Measurements from ENCODE around the gene ACVR1. TPM values are rescaled to one million over a fixed set of nuclear protein-coding genes. Genes with fewer than 3 reads are reported as not detected.

ACVR1 gene
- total and polyA plus RNA-seq, 4 donors, result 9.5 to 53.4 (median 33.8) TPM

GRCh38 chr2:157743051-157743450 is 133.1 kb downstream of the ACVR1 start:
- H3K4me1 ChIP-seq (ENCODE audit: control insufficient read depth in 1 of 2, insufficient read depth in 2 of 2, low read length in 2 of 2), result no peaks in the 10 kb centered on the region
- no peak for ATAC-seq (ENCODE audit: low FRiP score)
- peaks cover 3 to 4% of the 10 kb centered on the region in 2 donors for H3K36me3 ChIP-seq (ENCODE audit: control insufficient read depth in 1 of 2, insufficient read depth in 2 of 2, low read length in 1 of 2)
- DNase-seq, result no peak
- H3K9me3 ChIP-seq (ENCODE audit: control insufficient read depth, low read length), result no peaks in the 10 kb centered on the region
- intact Hi-C loops (cut with DNase I), result no loop called here
- no peak overlapping the region for H3K4me3 ChIP-seq (ENCODE audit: low read length in 2 of 2)
- 98% methylated on average over 2 of the region's 2 CpGs for WGBS, 2 donors
- H3K27ac ChIP-seq (ENCODE audit: low read depth in 1 of 2, low read length in 2 of 2), result no peak overlapping the region
- H3K27me3 ChIP-seq (ENCODE audit: control insufficient read depth in 1 of 2, insufficient read depth in 2 of 2, low read length in 1 of 2), result no peaks in the 10 kb centered on the region

- ATAC-seq (ENCODE audit: low FRiP score), result no peak
- H3K36me3 ChIP-seq (ENCODE audit: control insufficient read depth in 1 of 2, insufficient read depth in 2 of 2, low read length in 1 of 2), result peaks cover 4 to 5% of the 10 kb centered on the region in 2 donors
- H3K9me3 ChIP-seq (ENCODE audit: control insufficient read depth, low read length), result no peaks in the 10 kb centered on the region
- DNase-seq, result no peak
- no peak overlapping the region for H3K4me3 ChIP-seq (ENCODE audit: low read length in 2 of 2)
- H3K27me3 ChIP-seq (ENCODE audit: control insufficient read depth in 1 of 2, insufficient read depth in 2 of 2, low read length in 1 of 2), result no peaks in the 10 kb centered on the region
- H3K4me1 ChIP-seq (ENCODE audit: control insufficient read depth in 1 of 2, insufficient read depth in 2 of 2, low read length in 2 of 2), result no peaks in the 10 kb centered on the region
- no peak overlapping the region for H3K27ac ChIP-seq (ENCODE audit: low read depth in 1 of 2, low read length in 2 of 2)
- intact Hi-C loops (cut with DNase I), result no loop called here
- WGBS, 2 donors, result 92% methylated on average over 14 of the region's 14 CpGs
Observed at GRCh38 chr2:157741819-157742484, 134.2 kb downstream of the ACVR1 start.

GRCh38 chr2:157737656-157738055 is 138.5 kb downstream of the ACVR1 start:
- WGBS, 2 donors, result 89% methylated on average over 2 of the region's 2 CpGs
- Histone ChIP-seq H3K27me3 (ENCODE audit: control insufficient read depth in 1 of 2, insufficient read depth in 2 of 2, low read length in 1 of 2) (no peaks in the 10 kb centered on the region), H3K9me3 (ENCODE audit: control insufficient read depth, low read length) (peaks cover 2% of the 10 kb centered on the region), H3K27ac (ENCODE audit: low read depth in 1 of 2, low read length in 2 of 2) (no peak overlapping the region), H3K4me1 (ENCODE audit: control insufficient read depth in 1 of 2, insufficient read depth in 2 of 2, low read length in 2 of 2) (no peaks in the 10 kb centered on the region), H3K36me3 (ENCODE audit: control insufficient read depth in 1 of 2, insufficient read depth in 2 of 2, low read length in 1 of 2) (peaks cover 8% of the 10 kb centered on the region in 2 donors), H3K4me3 (ENCODE audit: low read length in 2 of 2) (no peak overlapping the region)
- ATAC-seq (ENCODE audit: low FRiP score) (no peak), DNase-seq (no peak)
- intact Hi-C loops (cut with DNase I), result no loop called here

- no peaks in the 10 kb centered on the region for H3K4me1 ChIP-seq (ENCODE audit: control insufficient read depth in 1 of 2, insufficient read depth in 2 of 2, low read length in 2 of 2)
- no peak for DNase-seq
- peaks cover 2% of the 10 kb centered on the region for H3K9me3 ChIP-seq (ENCODE audit: control insufficient read depth, low read length)
- intact Hi-C loops (cut with DNase I), result no loop called here
- no peak for ATAC-seq (ENCODE audit: low FRiP score)
- H3K4me3 ChIP-seq (ENCODE audit: low read length in 2 of 2), result no peak overlapping the region
- H3K27me3 ChIP-seq (ENCODE audit: control insufficient read depth in 1 of 2, insufficient read depth in 2 of 2, low read length in 1 of 2), result no peaks in the 10 kb centered on the region
- H3K36me3 ChIP-seq (ENCODE audit: control insufficient read depth in 1 of 2, insufficient read depth in 2 of 2, low read length in 1 of 2), result peaks cover 8% of the 10 kb centered on the region in 2 donors
- H3K27ac ChIP-seq (ENCODE audit: low read depth in 1 of 2, low read length in 2 of 2), result no peak overlapping the region
- WGBS, 2 donors, result 88 to 92% methylated on average over 1 of the region's 1 CpG
Observed at GRCh38 chr2:157735532-157735931, 140.6 kb downstream of the ACVR1 start.

DNA sequence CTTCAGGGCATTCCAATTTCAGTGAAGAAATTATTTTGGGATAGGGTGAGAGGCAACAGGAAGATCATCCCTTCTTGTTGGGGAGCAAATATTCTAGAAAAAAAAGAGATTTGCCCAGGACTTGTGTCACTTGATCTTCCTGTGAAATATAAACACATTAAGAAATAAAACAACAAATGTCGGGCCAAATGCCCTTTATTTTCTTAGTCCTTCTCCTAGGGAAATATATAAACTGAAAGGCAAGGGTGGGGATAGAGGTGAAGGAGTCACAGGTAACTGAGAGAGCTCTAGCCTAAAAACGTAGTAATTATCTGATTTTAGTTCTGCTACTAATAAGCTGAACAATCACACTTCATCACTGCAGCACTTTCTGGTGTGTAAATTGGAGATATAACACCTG is 142.9 kb downstream of the ACVR1 start:
- no peaks in the 10 kb centered on the region for H3K4me1 ChIP-seq (ENCODE audit: control insufficient read depth in 1 of 2, insufficient read depth in 2 of 2, low read length in 2 of 2)
- H3K36me3 ChIP-seq (ENCODE audit: control insufficient read depth in 1 of 2, insufficient read depth in 2 of 2, low read length in 1 of 2), result peaks cover 5 to 7% of the 10 kb centered on the region in 2 donors
- no peak overlapping the region for H3K27ac ChIP-seq (ENCODE audit: low read depth in 1 of 2, low read length in 2 of 2)
- WGBS, 2 donors, result 61 to 75% methylated on average over 2 of the region's 2 CpGs
- intact Hi-C loops (cut with DNase I), result no loop called here
- DNase-seq (no peak), ATAC-seq (ENCODE audit: low FRiP score) (no peak)
- no peak overlapping the region for H3K4me3 ChIP-seq (ENCODE audit: low read length in 2 of 2)
- H3K27me3 ChIP-seq (ENCODE audit: control insufficient read depth in 1 of 2, insufficient read depth in 2 of 2, low read length in 1 of 2), result no peaks in the 10 kb centered on the region
- H3K9me3 ChIP-seq (ENCODE audit: control insufficient read depth, low read length), result peaks cover 3% of the 10 kb centered on the region

DNA sequence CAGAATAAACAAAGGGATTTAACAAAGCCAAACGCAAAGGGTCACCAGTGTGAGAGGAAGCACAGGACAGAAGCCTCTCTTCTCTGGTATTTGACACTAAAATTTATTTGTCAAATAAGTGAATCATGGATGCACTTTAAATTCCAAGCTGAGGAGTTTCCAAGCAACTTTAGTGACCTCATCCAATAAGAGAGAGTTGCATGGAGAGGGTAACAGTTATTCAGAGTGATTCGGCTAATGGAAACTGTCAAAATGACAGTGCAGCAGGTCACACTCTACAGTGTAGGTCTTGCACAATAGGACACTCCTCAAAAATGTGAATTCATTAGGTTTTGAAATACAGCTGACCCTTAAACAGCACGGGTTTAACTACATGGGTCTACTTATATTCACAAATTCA is 143.5 kb downstream of the ACVR1 start:
- no peak for ATAC-seq (ENCODE audit: low FRiP score)
- no peak overlapping the region for H3K4me3 ChIP-seq (ENCODE audit: low read length in 2 of 2)
- H3K36me3 ChIP-seq (ENCODE audit: control insufficient read depth in 1 of 2, insufficient read depth in 2 of 2, low read length in 1 of 2), result peaks cover 4 to 8% of the 10 kb centered on the region in 2 donors
- peaks cover 4% of the 10 kb centered on the region for H3K9me3 ChIP-seq (ENCODE audit: control insufficient read depth, low read length)
- no peaks in the 10 kb centered on the region for H3K4me1 ChIP-seq (ENCODE audit: control insufficient read depth in 1 of 2, insufficient read depth in 2 of 2, low read length in 2 of 2)
- intact Hi-C loops (cut with DNase I), result no loop called here
- H3K27me3 ChIP-seq (ENCODE audit: control insufficient read depth in 1 of 2, insufficient read depth in 2 of 2, low read length in 1 of 2), result no peaks in the 10 kb centered on the region
- DNase-seq, result no peak
- 89 to 95% methylated on average over 3 of the region's 3 CpGs for whole genome bisulfite sequencing, 2 donors
- H3K27ac ChIP-seq (ENCODE audit: low read depth in 1 of 2, low read length in 2 of 2), result no peak overlapping the region

DNA sequence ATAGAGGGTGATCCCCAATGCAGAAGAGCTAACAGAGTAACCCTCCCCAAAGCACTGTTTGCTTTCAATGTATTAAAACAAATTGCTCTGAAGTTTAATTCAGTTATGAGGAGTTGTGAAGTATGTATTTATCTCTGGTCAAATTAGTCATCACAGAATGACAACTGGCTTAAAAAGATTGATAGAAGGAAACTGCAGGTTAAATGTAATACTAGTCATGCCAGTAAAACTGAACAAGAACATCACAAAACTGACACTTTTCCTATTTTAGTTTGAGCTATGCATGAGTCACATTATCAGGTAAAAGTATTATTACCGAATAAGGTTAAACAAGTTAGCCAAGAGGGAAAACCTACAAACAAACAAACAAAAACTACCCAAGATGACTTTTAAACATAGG is 148.4 kb downstream of the ACVR1 start:
- H3K4me3 ChIP-seq (ENCODE audit: low read length in 2 of 2), result no peak overlapping the region
- H3K4me1 ChIP-seq (ENCODE audit: control insufficient read depth in 1 of 2, insufficient read depth in 2 of 2, low read length in 2 of 2), result no peaks in the 10 kb centered on the region
- H3K27ac ChIP-seq (ENCODE audit: low read depth in 1 of 2, low read length in 2 of 2), result no peak overlapping the region
- intact Hi-C loops (cut with DNase I), result no loop called here
- no peaks in the 10 kb centered on the region for H3K27me3 ChIP-seq (ENCODE audit: control insufficient read depth in 1 of 2, insufficient read depth in 2 of 2, low read length in 1 of 2)
- H3K9me3 ChIP-seq (ENCODE audit: control insufficient read depth, low read length), result peaks cover 2% of the 10 kb centered on the region
- WGBS, 2 donors, result 97 to 100% methylated on average over 1 of the region's 1 CpG
- DNase-seq (no peak), ATAC-seq (ENCODE audit: low FRiP score) (no peak)
- H3K36me3 ChIP-seq (ENCODE audit: control insufficient read depth in 1 of 2, insufficient read depth in 2 of 2, low read length in 1 of 2), result peaks cover 0 to 3% of the 10 kb centered on the region in 2 donors

DNA sequence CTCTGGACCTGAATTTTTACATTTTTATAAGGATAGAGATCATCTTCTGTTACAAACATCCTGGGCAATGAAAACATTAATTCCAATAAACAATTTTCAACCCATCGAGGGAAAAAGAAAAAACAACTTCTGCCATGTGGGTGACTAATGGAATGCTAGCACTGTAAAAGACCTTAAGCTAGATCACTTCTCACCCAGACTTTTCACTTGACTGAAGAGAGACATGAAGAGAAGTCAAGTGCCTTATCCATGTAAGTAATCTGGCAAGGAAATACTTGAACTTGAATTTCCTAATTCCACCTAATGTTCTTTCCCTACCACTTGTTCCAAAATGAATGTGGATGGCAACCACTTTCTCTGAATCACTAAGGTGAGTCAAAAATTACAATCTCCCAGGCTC is 149.2 kb downstream of the ACVR1 start:
- DNase-seq, result no peak
- Histone ChIP-seq H3K4me1 (ENCODE audit: control insufficient read depth in 1 of 2, insufficient read depth in 2 of 2, low read length in 2 of 2) (no peaks in the 10 kb centered on the region), H3K9me3 (ENCODE audit: control insufficient read depth, low read length) (peaks cover 2% of the 10 kb centered on the region), H3K27ac (ENCODE audit: low read depth in 1 of 2, low read length in 2 of 2) (no peak overlapping the region), H3K36me3 (ENCODE audit: control insufficient read depth in 1 of 2, insufficient read depth in 2 of 2, low read length in 1 of 2) (peaks cover 0 to 3% of the 10 kb centered on the region in 2 donors), H3K4me3 (ENCODE audit: low read length in 2 of 2) (no peak overlapping the region), H3K27me3 (ENCODE audit: control insufficient read depth in 1 of 2, insufficient read depth in 2 of 2, low read length in 1 of 2) (no peaks in the 10 kb centered on the region)
- WGBS, 2 donors, result 82 to 83% methylated on average over 1 of the region's 1 CpG
- intact Hi-C loops (cut with DNase I), result no loop called here
- ATAC-seq (ENCODE audit: low FRiP score), result no peak

GRCh38 chr2:157725846-157726245 is 150.3 kb downstream of the ACVR1 start:
- DNase-seq, result no peak
- intact Hi-C loops (cut with DNase I), result no loop called here
- no peak overlapping the region for H3K27ac ChIP-seq (ENCODE audit: low read depth in 1 of 2, low read length in 2 of 2)
- no peak for ATAC-seq (ENCODE audit: low FRiP score)
- H3K4me3 ChIP-seq (ENCODE audit: low read length in 2 of 2), result no peak overlapping the region
- H3K27me3 ChIP-seq (ENCODE audit: control insufficient read depth in 1 of 2, insufficient read depth in 2 of 2, low read length in 1 of 2), result no peaks in the 10 kb centered on the region
- peaks cover 0 to 3% of the 10 kb centered on the region in 2 donors for H3K36me3 ChIP-seq (ENCODE audit: control insufficient read depth in 1 of 2, insufficient read depth in 2 of 2, low read length in 1 of 2)
- H3K4me1 ChIP-seq (ENCODE audit: control insufficient read depth in 1 of 2, insufficient read depth in 2 of 2, low read length in 2 of 2), result no peaks in the 10 kb centered on the region
- peaks cover 2% of the 10 kb centered on the region for H3K9me3 ChIP-seq (ENCODE audit: control insufficient read depth, low read length)
- WGBS, 2 donors, result 90 to 95% methylated on average over 1 of the region's 1 CpG

Measured in aorta (tissue), 5 donors.